Panc1 (cell line): ENCODE measurements around the gene ADD2. TPM values are rescaled to one million over a fixed set of nuclear protein-coding genes. Genes with fewer than 3 reads are reported as not detected.

Experiments used
- ATAC-seq: fragments of 200-7000 bp; cut with Tn5 transposase; 2 replicates; pipeline ENCODE4 v1.9.1; 2020; ENCODE audit warnings: mild to moderate bottlenecking, moderate library complexity
- BruUV-seq: library from RNA; stranded (reverse); fragments of 400-500 nt; replicated peaks from 2 replicates; lab custom pipeline; 2021; lab: Mats Ljungman, UMichigan
- CTCF ChIA-PET: fragments of 300-600 bp; sonication (Branson Sonifier 250); formaldehyde crosslinking; loops from one replicate; lab custom pipeline; 2022; ENCODE audit warnings: antibody characterized with exemption; lab: Charles Lee
- POLR2A ChIA-PET: fragments of 300-600 bp; sonication (Branson Sonifier 250); formaldehyde crosslinking; loops from one replicate; lab custom pipeline; 2022; ENCODE audit warnings: antibody characterized with exemption; lab: Charles Lee
- DNase-seq: peaks from one replicate; pipeline ENCODE4 v3.0.0-alpha.2; 2010; ENCODE audit warnings: low read depth, low spot score
- H3K27ac ChIP-seq: 2 replicates; pipeline ENCODE4 v1.5.1; 2011; ENCODE audit warnings: mild to moderate bottlenecking, low read length, inconsistent platforms
- H3K27me3 ChIP-seq: fragments of 200-500 bp; sonication (Bioruptor generic); 2 replicates; pipeline ENCODE4 v1.6.0; 2014; ENCODE audit warnings: low read length, inconsistent platforms; ENCODE audit not compliant: control insufficient read depth, insufficient read depth
- H3K36me3 ChIP-seq: fragments of 200-500 bp; sonication (Bioruptor generic); 2 replicates; pipeline ENCODE4 v1.5.1; 2014; ENCODE audit warnings: inconsistent platforms, mild to moderate bottlenecking, low read length, moderate library complexity; ENCODE audit not compliant: control insufficient read depth, insufficient read depth
- H3K4me1 ChIP-seq: 2 replicates; pipeline ENCODE4 v1.5.1; 2011; ENCODE audit warnings: inconsistent platforms, mild to moderate bottlenecking, low read length, moderate library complexity; ENCODE audit not compliant: control insufficient read depth, insufficient read depth
- H3K4me3 ChIP-seq, 2 experiments: 2 replicates each; pipeline ENCODE4 v1.5.1; 2011 to 2012; ENCODE audit warnings: low read depth in 2 of 2, low read length in 2 of 2, mild to moderate bottlenecking in 2 of 2, inconsistent platforms in 1 of 2, moderate library complexity in 1 of 2
- H3K9me3 ChIP-seq: fragments of 200-500 bp; sonication (Bioruptor generic); 2 replicates; pipeline ENCODE4 v1.5.1; 2014; ENCODE audit warnings: low read depth, mild to moderate bottlenecking, inconsistent platforms, low read length, moderate library complexity; ENCODE audit not compliant: control insufficient read depth, insufficient read depth
- POLR2AphosphoS5 ChIP-seq: IDR thresholded peaks from 2 replicates; pipeline ENCODE4 v1.6.1; 2012; ENCODE audit warnings: mild to moderate bottlenecking, low read depth, low read length, moderate library complexity
- SIN3A ChIP-seq: IDR thresholded peaks from 2 replicates; pipeline ENCODE4 v1.6.1; 2012; ENCODE audit warnings: low read depth, mild to moderate bottlenecking, low read length, moderate library complexity, borderline replicate concordance; ENCODE audit not compliant: insufficient read depth
- TCF7L2 ChIP-seq: IDR thresholded peaks from 2 replicates; pipeline ENCODE4 v1.6.1; 2011; ENCODE audit warnings: mild to moderate bottlenecking, low read depth, low read length, inconsistent platforms
- in situ Hi-C: cut with HindIII; loops from 2 replicates; pipeline ENCODE4 v1.10.0; 2016; ENCODE audit warnings: low sequenced_read_pairs, low pct_unique_long_range_greater_than_20kb
- intact Hi-C: fragments of 100-400 bp; cut with micrococcal nuclease; formaldehyde crosslinking; loops from one replicate; pipeline ENCODE4 v1.10.0; 2022; ENCODE audit not compliant: unreplicated experiment
- total RNA-seq: library from RNA; stranded (reverse); gene quantifications from one replicate; pipeline ENCODE4 v1.2.1, GENCODE V29; 2021; ENCODE audit not compliant: unreplicated experiment
- TF ChIP-seq, protein P1 (sequence below): fragments of 450-650 bp; IDR thresholded peaks from 2 replicates; pipeline ENCODE4 v1.5.1; 2017; ENCODE audit warnings: mild to moderate bottlenecking
- TF ChIP-seq, protein P2 (sequence below), 2 experiments: IDR thresholded peaks; 2 replicates each; pipeline ENCODE4 v1.6.1; 2011 to 2012; ENCODE audit warnings: low read depth in 2 of 2, control low read depth in 1 of 2, low read length in 1 of 2, mild to moderate bottlenecking in 1 of 2, moderate library complexity in 1 of 2; ENCODE audit not compliant: insufficient read depth in 1 of 2

Gene ADD2
- total RNA-seq, 1 experiment from 2014 or later = 0.26 TPM

DNA sequence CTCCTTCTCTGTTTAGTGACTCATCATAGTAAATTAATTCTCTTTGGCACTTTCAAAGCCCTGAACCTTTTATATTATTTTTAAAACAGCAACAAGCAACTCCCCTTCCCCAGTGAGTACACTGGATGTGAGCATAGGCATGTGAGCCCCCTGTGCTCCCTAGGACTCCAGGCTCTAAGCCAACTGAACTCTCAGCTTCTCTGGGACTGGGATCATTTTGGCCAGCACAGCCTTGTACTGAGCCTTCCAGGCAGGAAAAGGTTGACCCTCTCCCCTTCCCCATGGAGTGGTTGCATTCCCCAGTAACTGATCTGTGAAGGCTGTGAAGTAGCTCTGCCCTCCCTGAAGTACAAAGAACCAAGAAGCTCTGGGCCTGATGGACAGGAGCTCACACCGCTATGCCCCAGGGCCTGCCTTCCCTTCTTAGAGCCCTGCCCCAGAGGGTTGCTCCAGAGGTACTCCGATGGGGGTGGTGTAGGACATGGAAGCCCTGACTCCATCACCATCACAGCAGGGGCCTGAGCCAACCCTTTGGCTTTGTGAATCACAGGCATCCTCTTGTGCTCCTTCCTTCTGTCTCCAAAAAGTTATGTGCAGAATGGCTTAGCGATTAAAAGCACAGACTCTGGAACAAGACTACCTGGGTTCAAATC is 57.8 kb downstream of the ADD2 start:
- H3K36me3 ChIP-seq = no peaks in the 10 kb centered on the region
- CTCF ChIA-PET = no interaction called here
- no TSS peak for BruUV-seq

DNA sequence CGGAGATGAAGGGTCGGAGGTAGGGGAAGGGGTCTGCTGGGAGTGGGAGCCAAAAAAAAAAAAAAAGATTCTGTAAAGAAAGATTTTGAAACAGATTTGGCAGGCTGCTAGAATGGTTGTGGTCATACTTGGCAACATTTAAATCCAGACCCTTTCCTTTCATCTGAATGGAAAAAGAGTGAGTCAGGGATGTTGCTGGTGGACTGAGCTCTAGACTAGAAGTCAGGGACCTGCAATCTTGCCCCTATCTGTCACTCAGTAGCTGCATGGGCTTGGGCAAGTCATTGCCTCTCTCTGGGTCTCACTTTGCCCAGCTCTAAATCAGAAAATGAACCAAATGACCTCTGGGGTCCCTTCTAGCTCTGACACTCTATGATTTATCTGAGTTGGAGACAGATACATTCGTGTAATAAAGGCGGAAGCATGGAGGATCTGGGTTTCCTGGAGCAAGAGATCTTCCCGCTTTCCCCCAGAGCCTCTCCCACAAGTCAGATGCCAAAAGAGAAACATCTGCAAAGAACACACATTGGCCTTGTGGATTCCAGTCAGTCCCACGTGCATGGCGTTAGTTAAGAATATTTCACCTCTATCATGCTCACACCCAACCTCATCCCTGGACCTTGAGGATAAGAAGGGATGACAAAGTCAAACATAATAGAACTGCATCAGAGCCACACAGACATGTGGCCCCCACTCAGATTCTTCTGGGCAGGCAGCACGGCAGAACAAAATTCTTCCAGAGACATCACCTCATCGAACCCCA is 58.5 kb downstream of the ADD2 start:
- BruUV-seq = no TSS peak
- Histone ChIP-seq H3K27ac (no peak overlapping the region), H3K36me3 (no peaks in the 10 kb centered on the region), H3K27me3 (peaks cover 7% of the 10 kb centered on the region; the same call in 1 of the 2 replicates), H3K9me3 (no peaks in the 10 kb centered on the region), H3K4me1 (no peaks in the 10 kb centered on the region), H3K4me3 (no peak overlapping the region)
- ChIA-PET CTCF (interaction anchor here (0.7 kb wide), 1 partner anchor 22 kb away, joined by 13 read pairs; no protein-coding TSS in a partner anchor), POLR2A (no interaction called here)
- DNase-seq (no peak), ATAC-seq (no peak)
- intact Hi-C loops = no loop called here
- TF ChIP-seq TCF7L2 (no peak), POLR2AphosphoS5 (no peak), SIN3A (no peak)
- TF ChIP-seq, protein P1, sequence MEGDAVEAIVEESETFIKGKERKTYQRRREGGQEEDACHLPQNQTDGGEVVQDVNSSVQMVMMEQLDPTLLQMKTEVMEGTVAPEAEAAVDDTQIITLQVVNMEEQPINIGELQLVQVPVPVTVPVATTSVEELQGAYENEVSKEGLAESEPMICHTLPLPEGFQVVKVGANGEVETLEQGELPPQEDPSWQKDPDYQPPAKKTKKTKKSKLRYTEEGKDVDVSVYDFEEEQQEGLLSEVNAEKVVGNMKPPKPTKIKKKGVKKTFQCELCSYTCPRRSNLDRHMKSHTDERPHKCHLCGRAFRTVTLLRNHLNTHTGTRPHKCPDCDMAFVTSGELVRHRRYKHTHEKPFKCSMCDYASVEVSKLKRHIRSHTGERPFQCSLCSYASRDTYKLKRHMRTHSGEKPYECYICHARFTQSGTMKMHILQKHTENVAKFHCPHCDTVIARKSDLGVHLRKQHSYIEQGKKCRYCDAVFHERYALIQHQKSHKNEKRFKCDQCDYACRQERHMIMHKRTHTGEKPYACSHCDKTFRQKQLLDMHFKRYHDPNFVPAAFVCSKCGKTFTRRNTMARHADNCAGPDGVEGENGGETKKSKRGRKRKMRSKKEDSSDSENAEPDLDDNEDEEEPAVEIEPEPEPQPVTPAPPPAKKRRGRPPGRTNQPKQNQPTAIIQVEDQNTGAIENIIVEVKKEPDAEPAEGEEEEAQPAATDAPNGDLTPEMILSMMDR = no peak
- TF ChIP-seq, protein P2, sequence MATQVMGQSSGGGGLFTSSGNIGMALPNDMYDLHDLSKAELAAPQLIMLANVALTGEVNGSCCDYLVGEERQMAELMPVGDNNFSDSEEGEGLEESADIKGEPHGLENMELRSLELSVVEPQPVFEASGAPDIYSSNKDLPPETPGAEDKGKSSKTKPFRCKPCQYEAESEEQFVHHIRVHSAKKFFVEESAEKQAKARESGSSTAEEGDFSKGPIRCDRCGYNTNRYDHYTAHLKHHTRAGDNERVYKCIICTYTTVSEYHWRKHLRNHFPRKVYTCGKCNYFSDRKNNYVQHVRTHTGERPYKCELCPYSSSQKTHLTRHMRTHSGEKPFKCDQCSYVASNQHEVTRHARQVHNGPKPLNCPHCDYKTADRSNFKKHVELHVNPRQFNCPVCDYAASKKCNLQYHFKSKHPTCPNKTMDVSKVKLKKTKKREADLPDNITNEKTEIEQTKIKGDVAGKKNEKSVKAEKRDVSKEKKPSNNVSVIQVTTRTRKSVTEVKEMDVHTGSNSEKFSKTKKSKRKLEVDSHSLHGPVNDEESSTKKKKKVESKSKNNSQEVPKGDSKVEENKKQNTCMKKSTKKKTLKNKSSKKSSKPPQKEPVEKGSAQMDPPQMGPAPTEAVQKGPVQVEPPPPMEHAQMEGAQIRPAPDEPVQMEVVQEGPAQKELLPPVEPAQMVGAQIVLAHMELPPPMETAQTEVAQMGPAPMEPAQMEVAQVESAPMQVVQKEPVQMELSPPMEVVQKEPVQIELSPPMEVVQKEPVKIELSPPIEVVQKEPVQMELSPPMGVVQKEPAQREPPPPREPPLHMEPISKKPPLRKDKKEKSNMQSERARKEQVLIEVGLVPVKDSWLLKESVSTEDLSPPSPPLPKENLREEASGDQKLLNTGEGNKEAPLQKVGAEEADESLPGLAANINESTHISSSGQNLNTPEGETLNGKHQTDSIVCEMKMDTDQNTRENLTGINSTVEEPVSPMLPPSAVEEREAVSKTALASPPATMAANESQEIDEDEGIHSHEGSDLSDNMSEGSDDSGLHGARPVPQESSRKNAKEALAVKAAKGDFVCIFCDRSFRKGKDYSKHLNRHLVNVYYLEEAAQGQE (IDR thresholded peaks at IDR 0.05; ENCODE audit: insufficient read depth in 1 of 2, low read depth in 2 of 2, low read length in 1 of 2) = no peak
- in situ Hi-C loops = no loop called here

More for the DNA sequence above, 57.8 kb downstream of the ADD2 start:
- POLR2A ChIA-PET = no interaction called here
- Histone ChIP-seq H3K27me3 (peaks cover 7% of the 10 kb centered on the region; the same call in 1 of the 2 replicates), H3K27ac (no peak overlapping the region), H3K4me1 (no peaks in the 10 kb centered on the region), H3K9me3 (no peaks in the 10 kb centered on the region), H3K4me3 (no peak overlapping the region)
- DNase-seq = no peak
- intact Hi-C loops (no loop called here), in situ Hi-C loops (no loop called here)
- ATAC-seq = no peak
- TF ChIP-seq TCF7L2 = no peak
- TF ChIP-seq, protein P2 (IDR thresholded peaks at IDR 0.05; ENCODE audit: insufficient read depth in 1 of 2, low read depth in 2 of 2, low read length in 1 of 2) = no peak
- TF ChIP-seq SIN3A = no peak
- no peak for TF ChIP-seq POLR2AphosphoS5
- TF ChIP-seq, protein P1 = no peak
